ENCODE results near the gene RPS6KA2.

RPS6KA2 gene

DNA sequence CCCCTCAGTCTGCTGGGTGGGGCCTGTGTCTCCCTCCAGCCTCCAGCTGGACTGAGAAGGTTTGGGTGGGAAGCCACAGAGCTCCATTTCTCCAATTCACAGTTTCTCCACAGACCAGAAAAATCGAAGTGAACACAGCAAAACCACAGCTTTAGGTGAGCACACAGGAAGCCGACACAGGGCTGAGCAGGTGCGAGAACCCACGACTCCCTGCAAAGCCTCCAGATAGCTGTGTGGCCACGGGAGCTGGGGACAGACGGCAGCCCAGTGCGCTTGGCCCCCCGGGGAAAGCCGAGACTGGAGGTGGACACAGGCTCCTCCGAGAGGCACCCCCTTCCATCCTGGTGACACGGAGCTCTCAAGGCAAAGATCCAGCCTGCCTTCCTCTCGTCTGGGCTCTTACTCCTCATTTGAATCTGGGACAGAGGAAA, 215.3 kb downstream of the RPS6KA2 start:
- in situ Hi-C loops (cut with MboI; ENCODE audit: low pct_unique_long_range_greater_than_20kb, low sequenced_read_pairs, unreplicated experiment): no loop called here
- TF ChIP-seq, protein P1, sequence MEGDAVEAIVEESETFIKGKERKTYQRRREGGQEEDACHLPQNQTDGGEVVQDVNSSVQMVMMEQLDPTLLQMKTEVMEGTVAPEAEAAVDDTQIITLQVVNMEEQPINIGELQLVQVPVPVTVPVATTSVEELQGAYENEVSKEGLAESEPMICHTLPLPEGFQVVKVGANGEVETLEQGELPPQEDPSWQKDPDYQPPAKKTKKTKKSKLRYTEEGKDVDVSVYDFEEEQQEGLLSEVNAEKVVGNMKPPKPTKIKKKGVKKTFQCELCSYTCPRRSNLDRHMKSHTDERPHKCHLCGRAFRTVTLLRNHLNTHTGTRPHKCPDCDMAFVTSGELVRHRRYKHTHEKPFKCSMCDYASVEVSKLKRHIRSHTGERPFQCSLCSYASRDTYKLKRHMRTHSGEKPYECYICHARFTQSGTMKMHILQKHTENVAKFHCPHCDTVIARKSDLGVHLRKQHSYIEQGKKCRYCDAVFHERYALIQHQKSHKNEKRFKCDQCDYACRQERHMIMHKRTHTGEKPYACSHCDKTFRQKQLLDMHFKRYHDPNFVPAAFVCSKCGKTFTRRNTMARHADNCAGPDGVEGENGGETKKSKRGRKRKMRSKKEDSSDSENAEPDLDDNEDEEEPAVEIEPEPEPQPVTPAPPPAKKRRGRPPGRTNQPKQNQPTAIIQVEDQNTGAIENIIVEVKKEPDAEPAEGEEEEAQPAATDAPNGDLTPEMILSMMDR (IDR thresholded peaks at IDR 0.05; ENCODE audit: extremely low read depth, insufficient read depth, missing control alignments): no peak
- DNase-seq (ENCODE audit: low spot score): no peak

- DNase-seq (ENCODE audit: low spot score): no peak
- TF ChIP-seq, protein P1 (IDR thresholded peaks at IDR 0.05; ENCODE audit: extremely low read depth, insufficient read depth, missing control alignments): no peak
- in situ Hi-C loops (cut with MboI; ENCODE audit: low pct_unique_long_range_greater_than_20kb, low sequenced_read_pairs, unreplicated experiment): no loop called here
Measured at GRCh38 chr6:166411271-166411670, 215.8 kb downstream of the RPS6KA2 start.

DNA sequence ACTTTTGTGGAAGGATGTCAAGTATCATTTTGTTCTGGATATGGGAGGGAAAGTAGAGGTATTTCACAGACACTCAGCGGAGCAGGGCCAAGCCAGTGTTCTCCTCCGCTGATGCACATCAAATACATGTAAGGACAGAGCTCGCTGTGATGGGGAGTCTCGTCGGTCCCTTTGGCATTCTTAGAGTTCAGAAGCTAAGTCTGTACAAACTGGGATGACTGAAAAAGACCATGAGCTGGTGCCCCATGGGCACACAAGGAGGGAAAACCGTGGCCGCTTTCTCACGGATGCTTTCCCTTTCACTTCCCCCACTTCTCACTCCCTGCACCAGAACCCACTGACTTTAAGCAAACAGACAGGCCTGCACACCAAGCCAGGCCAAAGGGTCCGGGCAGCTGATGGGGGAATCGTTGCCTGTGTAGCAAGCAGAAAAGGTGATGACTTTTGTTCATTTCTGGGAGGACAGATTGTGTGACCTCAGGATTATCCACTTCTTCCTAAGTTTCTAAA, 216.6 kb downstream of the RPS6KA2 start:
- no peak for DNase-seq (ENCODE audit: low spot score)
- TF ChIP-seq, protein P1 (IDR thresholded peaks at IDR 0.05; ENCODE audit: extremely low read depth, insufficient read depth, missing control alignments): no peak
- in situ Hi-C loops (cut with MboI; ENCODE audit: low pct_unique_long_range_greater_than_20kb, low sequenced_read_pairs, unreplicated experiment): no loop called here

- in situ Hi-C loops (cut with MboI; ENCODE audit: low pct_unique_long_range_greater_than_20kb, low sequenced_read_pairs, unreplicated experiment): no loop called here
- TF ChIP-seq, protein P1 (IDR thresholded peaks at IDR 0.05; ENCODE audit: extremely low read depth, insufficient read depth, missing control alignments): no peak
Measured at GRCh38 chr6:166408936-166409755, 217.9 kb downstream of the RPS6KA2 start.

GRCh38 chr6:166406197-166406596, 220.9 kb downstream of the RPS6KA2 start:
- TF ChIP-seq, protein P1 (IDR thresholded peaks at IDR 0.05; ENCODE audit: extremely low read depth, insufficient read depth, missing control alignments): no peak
- no peak for DNase-seq (ENCODE audit: low spot score)
- in situ Hi-C loops (cut with MboI; ENCODE audit: low pct_unique_long_range_greater_than_20kb, low sequenced_read_pairs, unreplicated experiment): no loop called here

More at GRCh38 chr6:166408936-166409755, 217.9 kb downstream of the RPS6KA2 start:
- DNase-seq (ENCODE audit: low spot score): no peak

GRCh38 chr6:166405386-166405785, 221.7 kb downstream of the RPS6KA2 start:
- in situ Hi-C loops (cut with MboI; ENCODE audit: low pct_unique_long_range_greater_than_20kb, low sequenced_read_pairs, unreplicated experiment): no loop called here
- no peak for DNase-seq (ENCODE audit: low spot score)
- TF ChIP-seq, protein P1 (IDR thresholded peaks at IDR 0.05; ENCODE audit: extremely low read depth, insufficient read depth, missing control alignments): no peak

All from GM13977 (cell line).